ENCODE results near the gene EML3.
A peak's percentile ranks its signal among the peaks of the same experiment; 100 is the strongest.
"Not testable (repeated sequence)": the region's sequence is repeated elsewhere in the genome, so short reads cannot be mapped to it uniquely, and the experiment has no call there.

The EML3 gene

DNA sequence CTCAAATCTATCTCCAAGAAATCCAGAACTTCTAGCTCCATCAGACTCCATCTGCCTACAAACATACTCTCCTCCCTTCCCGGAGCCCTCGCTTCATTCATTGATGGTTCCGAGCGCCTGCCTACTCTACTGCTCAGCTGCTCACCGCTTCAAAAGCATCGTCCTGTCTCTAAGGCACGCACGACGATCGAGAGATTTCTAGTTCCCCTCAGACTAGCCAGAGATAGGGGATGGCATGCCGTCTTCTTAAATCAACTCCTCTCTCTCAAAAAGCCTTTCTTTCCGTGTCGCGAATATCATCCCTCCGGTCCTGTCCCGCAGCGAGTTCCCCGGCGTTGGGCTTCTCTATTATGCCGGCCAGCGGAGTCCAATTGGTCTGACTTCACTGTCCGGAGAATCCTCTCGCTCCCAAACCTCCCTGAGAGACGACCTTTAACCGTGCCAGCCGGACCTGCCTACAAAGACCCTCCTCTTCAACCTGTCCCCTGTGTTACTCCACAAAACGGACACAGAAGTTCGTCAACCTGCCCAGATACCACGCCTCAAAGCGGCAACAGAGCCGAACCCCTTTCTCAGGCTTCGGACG, 39.5 kb downstream of the EML3 start:
- DNase-seq (ENCODE audit: low read depth in 1 of 2, low spot score in 1 of 2): no peak

DNA sequence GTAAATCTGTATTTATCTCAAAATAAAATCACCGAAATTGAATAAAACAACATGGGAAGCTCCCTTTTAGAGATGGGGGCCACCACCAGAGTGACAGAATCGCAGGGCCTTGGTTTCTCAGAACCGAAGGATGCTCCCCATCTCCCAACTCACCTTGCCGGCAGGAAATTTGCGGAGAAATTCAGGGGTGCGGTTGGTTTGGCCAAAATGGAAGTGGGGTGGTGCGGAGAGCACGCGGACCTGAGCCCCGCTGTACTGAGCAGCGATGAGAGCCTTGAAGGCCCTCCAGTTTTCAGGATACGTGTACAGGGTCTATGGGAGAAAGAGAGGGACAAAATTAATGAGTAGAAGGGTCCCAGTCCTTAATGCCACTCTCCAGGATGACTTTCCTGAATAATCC, 40.1 kb downstream of the EML3 start:
- no peak for DNase-seq (ENCODE audit: low read depth in 1 of 2, low spot score in 1 of 2)

DNA sequence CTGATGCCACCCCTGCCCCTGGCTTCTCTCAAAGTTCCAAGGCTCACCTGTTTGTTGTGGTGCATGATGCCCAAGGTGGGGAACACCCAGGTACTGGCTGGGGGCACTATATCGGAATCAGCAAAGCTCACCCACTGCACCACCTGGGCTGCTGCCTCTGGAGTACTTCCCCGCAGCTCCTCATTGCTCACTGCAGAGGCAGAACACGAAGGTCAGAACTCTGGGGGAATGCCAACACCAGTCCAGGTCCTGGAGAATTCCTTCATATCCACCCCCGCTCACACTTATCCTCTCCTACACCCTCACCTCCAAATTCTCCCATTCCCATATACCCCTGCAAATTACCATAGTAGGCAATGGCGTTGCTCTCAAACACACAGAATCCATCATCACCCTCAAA, 41.1 kb downstream of the EML3 start:
- not testable (repeated sequence) for DNase-seq (ENCODE audit: low read depth in 1 of 2, low spot score in 1 of 2)

DNA sequence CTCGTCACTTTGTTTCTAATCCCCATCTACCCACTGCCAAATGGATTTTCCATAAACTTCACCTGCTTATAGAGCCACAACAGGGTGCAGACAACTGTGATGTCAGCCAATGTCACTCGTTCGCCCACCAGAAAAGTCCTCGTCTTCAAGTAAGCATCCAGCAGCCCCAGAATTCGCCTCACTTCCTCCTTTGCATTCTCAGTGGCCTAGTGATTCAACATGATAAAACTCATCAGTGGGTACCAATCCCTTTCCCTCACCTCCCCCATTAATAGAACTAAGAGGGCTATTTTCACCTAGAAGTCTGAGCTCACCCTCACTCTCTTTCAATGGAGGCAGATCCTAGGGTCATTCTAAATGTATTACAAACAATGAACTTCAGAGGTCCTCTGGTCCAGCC, 41.7 kb downstream of the EML3 start:
- not testable (repeated sequence) for DNase-seq (ENCODE audit: low read depth in 1 of 2, low spot score in 1 of 2)

DNA sequence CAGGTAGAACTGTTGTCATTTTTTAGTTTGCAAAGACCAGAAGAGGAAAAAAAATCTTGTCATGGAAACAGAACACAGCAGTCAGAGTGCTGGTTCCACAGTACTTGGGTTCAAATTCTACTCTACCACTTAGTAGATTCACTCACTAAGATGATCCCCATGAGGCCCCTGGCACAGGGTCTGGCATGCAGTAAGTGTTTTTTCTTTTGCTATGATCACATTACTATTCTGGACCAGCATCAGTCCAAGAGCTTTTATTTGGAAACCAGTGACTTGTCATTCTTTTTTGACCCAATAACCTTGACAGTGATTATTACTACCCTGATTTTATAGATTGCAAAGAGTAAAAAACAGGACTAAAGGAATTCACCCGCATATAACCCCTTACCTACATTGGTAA, 43.0 kb downstream of the EML3 start:
- DNase-seq (ENCODE audit: low read depth in 1 of 2, low spot score in 1 of 2): no peak

DNA sequence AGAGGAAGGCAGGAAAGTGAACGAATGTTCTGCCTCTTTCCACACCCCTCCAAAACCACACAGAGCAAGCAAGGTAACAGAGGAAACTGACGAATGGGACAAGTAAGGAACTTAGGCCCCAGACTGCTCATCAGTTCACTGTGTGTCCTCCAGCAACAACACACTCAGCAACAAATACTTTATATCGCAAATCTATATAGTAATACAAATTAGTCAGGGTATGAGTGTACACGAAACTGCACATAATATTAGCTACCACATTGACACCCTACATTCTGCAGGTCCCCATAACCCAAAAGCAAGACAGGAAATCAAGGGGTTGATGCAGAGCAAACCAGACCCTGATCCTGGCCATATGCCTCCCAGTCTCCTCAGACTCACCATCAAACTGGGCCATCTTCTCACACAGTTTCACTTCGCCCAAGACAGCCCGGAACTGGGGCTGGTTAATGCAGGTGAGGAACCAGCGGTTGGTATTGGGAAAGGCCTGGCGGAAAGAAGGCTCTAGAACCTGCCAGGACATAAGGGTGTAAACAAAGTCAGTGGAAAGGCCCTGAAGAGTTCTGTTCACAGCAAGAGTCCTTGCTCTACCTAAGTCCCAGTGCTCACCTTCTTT, 45.4 kb downstream of the EML3 start:
- no peak for DNase-seq (ENCODE audit: low read depth in 1 of 2, low spot score in 1 of 2)

DNA sequence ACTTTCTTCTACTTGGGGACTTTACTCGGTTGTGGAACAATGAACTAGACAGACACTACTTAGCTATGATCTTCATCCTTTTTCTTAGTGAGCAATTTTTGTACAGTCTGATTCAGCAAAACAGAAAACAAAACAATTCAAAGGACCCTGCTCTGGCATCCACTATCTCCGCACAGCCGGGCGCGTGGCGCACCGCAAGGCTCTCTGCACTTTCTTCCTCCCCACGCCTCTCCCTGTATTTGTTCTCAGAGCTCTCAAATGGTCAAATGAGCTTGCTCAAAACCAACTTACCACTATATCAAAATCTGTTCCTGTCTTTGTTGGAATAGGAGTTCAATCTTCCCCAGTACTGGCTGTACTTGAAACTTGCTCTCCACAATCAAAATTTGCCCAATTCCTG, 46.3 kb downstream of the EML3 start:
- no peak for DNase-seq (ENCODE audit: low read depth in 1 of 2, low spot score in 1 of 2)

DNA sequence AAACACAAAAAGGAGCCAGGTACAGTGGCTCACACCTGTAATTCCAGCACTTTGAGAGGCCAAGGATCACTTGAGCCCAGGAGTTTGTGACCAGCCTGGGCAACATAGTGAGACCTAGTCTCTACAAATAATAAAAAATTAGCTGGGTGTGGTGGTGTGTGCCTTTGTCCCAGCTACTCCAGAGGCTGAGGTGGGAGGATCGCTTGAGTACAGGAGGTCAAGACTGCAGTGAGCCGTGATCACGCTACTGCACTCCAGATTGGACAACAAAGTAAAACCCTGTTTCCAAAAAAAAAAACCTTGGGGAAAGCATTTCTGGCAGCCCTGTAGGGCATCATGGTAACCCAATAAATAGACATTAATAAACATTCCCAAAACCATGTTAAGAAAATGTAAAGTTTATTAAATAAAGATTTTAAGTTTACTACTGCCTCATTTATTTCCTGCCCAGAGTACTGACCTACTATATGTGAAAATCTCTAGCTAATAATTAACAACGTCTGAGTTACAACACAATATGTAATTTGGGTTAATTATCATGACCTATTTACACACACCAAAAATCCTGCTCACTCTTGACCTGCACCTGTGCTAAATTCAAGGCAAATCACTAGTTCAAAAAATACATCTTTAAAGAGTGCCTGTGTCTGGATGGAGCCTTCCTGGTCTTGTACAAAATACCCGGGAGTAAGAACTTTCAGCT, 47.3 kb downstream of the EML3 start:
- DNase-seq (ENCODE audit: low read depth in 1 of 2, low spot score in 1 of 2): no peak

DNA sequence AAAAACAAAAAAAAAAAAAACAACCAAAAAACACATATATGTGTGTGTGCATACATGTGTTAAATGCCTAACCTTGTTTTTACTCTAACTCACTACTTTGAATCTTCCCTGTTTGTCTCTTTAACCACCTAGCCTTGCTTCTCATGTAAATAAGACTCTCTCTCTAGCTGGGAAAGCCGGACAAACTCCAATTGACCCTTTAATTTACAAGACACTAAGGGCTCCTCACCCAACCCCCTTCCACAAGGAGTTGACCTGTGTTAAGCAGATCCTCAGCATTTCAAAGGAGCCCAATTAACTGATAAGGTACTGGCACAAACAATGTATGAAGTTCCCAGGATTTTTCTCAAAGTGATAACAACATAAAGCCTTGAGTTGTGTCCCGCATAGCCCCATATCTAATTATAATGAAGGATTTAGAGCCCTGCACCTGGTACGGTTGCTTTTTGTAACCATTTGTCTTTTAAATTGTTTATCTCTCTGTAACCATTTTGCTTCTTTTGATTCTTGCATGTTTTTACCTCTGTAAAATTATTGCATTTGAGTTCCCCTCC, 50.8 kb downstream of the EML3 start:
- not testable (repeated sequence) for DNase-seq (ENCODE audit: low read depth in 1 of 2, low spot score in 1 of 2)

DNA sequence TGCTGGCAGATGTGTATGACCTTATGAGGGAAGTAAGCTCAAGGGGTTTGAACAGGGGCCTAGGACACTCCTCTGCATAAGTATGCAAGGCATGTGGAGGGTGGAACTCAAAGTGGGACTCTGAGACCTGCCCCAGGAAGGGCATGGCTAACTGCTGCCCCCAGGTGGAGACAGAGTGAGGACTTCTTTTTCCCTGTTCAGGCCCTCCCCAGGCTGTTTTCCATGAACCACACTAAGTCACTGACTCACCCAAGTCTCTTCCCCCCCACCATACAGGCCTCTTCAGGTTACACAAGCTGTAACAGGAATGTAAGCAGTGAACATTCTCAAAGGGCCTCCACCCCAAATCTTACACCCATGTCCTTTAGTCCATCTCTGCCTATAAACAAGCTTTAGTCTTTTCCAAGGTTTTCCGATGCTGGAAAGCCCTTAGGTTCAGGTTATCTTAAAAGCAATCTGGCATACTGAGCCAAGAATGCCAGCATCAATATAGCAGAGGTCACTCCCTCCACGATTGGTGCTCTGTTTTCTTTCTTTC, 51.9 kb downstream of the EML3 start:
- DNase-seq (ENCODE audit: low read depth in 1 of 2, low spot score in 1 of 2): peak in 1 of 2 donors; percentile 66

DNA sequence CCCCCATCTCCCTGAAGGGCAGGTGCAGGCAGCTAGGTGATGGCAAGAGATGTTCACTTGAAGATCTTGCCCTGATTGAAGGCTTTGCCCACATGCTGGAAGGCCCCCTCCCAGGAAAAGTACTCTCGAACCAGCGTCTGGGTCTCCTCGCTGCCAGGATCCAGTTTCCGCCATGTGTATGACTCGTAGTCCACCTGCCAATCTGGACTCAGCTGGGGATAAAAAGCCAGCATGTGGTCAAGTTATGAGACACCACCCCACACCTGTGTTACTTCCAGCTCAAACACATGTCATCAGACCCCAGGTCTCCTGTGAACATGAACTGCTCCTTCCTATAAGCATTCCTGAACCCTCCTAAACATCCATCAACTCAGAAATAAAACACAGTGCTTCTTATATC, 52.9 kb downstream of the EML3 start:
- DNase-seq (ENCODE audit: low read depth in 1 of 2, low spot score in 1 of 2): not testable (repeated sequence)

DNA sequence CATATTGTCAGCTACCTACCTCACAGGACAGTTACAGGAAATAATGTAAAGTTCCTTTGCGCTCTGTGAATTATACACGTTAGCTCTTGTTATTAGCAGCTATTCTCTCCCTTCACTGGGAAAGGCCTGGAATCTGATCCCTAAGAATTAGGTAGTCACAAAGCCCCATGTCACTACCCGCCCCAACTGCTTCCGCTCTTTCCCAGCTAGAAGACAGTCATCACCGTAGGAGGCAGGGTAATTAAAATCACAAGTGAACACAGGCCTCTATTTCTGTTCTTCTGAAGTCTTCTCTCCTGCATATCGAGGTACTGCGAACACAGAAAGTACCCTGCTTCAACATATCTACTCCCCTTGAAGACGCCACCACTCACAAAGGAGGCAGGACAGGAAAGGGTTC, 53.4 kb downstream of the EML3 start:
- DNase-seq (ENCODE audit: low read depth in 1 of 2, low spot score in 1 of 2): no peak

DNA sequence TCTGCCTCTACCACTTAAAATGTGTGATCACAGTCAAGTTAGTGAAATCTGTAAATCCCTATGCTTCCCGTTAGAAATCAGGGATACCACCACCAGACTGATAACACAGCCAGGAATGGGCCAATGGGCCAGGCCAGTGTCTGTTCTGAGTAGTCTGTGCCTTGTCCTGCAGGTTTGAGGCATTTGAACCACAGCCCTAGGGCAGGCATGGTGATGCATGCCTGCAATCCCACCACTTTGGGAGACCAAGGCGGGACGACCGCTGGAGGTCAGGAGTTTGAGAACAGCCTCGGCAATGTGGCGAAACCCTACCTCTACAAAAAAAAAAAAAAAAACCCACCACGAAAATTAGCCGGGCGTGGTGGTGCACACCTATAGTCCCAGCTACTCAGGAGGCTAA, 53.9 kb downstream of the EML3 start:
- no peak for DNase-seq (ENCODE audit: low read depth in 1 of 2, low spot score in 1 of 2)

DNA sequence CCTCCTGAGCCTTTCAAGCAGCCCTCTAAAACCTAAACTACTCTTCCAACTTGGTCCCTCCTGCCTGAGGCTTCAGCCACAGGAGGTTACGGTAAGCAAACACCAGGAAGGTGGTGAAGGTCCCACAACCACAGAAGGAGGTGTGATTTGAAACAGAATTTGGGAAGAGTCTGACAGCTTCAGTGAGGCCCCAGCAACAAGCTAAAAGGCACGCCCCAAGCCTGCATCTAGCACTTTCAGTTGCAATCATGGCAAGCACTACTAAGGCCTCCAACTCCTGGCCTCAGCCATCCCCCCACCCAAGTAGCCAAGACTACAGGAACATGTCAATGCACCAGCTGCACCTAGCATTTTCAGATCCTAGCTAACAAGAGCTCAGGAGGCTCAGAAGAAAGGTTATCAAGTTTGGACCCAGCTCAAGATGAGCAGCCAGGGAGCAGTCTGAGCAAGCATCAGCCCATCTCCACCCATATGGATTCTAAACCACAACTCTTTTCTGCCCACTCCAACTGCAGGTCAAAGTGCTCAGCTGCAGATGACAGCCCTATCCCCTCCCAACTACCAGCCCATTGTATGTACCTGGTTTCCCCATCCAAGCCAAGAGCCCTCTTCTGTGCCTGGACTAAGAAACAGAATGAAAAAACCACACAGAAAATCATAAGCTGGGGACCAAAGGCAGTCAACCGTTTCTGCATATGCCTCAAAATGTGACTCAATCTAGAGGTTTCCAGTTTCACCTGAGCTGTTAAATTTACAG, 55.5 kb downstream of the EML3 start:
- no peak for DNase-seq (ENCODE audit: low read depth in 1 of 2, low spot score in 1 of 2)

DNA sequence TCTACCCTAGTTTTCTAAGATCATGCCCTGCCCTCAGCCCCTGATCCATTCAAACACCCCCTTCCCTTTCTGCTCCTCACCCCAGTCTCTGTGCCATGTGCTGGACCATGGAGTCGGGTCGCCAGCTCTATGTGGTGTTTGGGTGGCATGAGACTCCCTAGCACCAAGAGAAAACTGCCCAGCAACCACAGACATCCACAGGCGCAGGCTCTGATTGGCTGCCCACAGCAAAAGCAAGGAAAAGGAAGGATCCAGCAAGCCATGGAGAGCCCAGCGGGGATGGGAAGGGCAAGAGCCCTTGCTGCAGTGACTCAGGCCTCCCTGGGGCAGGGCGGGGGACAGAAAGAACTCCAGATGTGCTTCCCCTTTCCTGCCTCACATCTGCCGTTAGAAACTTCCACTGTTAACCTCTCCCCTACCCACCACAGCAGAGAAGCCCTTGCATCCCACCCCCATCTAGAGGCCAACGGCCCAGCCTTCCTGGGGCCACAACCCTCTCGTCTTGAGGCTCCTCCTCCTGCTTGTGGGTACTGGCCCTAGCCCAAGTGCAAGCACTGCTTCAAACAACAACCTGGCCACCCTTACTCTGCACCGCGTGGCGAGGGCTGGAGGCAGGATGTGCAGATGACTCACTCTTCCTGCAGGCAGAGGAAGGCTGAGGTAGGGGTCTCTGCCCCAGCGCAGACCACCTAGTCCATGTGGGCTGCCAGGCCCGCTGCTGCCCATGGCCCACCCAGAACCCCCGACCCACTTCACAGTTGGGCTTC, 56.3 kb downstream of the EML3 start:
- peak in 1 of 2 donors; percentile 78 for DNase-seq (ENCODE audit: low read depth in 1 of 2, low spot score in 1 of 2)

DNA sequence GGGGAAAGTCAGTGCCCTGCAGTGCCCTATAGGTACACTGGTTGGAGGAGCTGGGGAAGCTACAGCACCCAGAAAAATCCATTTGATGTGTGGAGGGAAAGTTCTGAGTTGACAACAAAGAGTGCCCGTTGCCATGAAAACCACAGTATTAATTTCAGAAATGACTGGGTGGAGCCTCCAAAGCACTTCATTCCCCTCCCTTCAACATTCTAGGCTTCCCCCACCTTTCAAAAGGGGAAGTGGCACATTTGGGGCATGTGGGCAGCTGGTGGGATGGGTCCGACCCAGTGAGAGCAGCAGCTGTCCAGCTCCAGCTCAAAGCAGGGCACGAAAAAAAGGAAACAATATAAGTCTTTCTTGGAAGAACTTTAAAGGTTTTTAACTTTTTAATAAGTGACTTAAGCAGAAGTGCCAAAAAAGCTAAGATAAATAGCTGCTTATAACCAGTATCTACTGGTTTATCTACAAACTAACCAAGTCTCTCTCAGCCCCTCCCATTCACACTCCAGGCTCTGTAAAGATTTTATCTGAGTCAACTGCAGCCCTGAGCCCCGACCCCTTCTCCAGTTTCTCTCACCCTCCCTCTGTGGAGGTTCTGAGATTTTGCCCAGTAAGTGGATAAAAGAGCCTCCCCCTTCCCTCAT, 57.0 kb downstream of the EML3 start:
- no peak for DNase-seq (ENCODE audit: low read depth in 1 of 2, low spot score in 1 of 2)

DNA sequence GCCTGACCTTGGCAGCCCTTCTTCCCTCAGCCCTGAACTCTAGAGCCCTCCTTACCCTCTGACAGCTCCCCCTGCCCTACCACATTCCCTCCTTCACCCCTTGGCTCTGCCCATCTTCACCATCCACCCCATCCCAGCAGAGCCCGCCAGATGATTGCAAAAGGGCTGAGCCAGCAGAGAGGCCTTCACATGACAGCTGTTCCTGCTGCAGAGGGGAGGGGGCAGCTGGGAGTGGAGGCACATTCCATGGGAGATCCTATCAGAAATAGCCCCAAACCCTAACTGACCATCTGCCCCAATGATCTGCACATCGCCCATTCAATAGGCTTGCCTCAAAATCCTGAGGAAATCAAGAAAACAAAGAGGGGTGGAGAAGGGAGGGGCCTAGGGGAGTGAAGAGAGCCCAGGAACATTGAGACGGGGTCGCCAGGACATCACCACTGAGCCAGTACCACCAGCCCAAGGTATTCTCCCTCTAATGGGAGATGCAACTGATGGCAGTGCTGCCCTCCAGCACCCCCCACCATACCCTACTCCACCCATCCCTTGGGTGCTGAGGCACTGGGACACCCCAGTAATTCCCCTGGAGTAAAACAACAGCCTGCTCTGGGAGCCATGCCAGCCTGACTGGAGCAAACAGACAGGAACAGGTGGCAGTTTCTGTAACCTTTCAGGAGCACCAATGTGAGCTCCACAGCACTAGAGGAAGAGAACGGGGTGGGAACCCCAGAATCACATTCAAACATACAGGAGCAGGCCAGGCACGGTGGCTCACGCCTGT, 58.0 kb downstream of the EML3 start:
- no peak for DNase-seq (ENCODE audit: low read depth in 1 of 2, low spot score in 1 of 2)

DNA sequence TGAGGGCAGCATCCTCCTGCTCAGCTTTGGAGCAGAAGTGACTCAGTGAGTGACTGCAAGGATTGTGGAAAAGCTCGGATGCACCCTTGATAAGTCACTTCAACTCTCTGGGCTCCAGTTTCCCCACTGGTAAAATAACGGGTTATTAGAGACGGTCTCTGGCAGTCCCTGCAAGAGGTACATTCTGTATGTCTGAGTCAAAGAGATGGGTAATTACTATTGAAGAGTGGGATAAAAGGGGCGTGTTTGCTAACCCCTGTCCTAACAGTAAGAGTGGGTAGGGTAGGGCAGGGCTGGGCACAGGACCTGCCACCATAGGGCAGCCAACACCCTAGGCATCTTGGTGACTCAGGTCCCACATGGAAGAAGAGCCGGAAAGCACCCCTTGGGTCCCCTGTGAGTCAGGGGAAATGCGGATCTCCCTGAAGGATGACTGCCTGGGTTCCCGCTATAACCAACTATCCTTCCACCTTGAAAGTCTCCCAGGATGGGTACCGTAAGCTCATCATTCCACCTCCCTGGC, 58.7 kb downstream of the EML3 start:
- DNase-seq (ENCODE audit: low read depth in 1 of 2, low spot score in 1 of 2): no peak

Measured in activated T-helper 1 cell treated with anti-CD3 and anti-CD28 coated beads, Interleukin-2, amount 50 U/mL, for 16 hours (primary cell).